Erythroblast (primary cell): ENCODE data around the gene EOLA1.
"Not testable (repeated sequence)": the region's sequence is repeated elsewhere in the genome, so short reads cannot be mapped to it uniquely, and the experiment has no call there.

Experiments used
- GATA1 ChIP-seq: IDR thresholded peaks from 2 replicates; pipeline ENCODE4 v1.6.1; 2011; ENCODE audit warnings: low read depth, mild to moderate bottlenecking, control low read depth, low read length, moderate library complexity
- POLR2A ChIP-seq: IDR thresholded peaks from 2 replicates; pipeline ENCODE4 v1.6.1; 2011; ENCODE audit warnings: mild to moderate bottlenecking, low read length

DNA sequence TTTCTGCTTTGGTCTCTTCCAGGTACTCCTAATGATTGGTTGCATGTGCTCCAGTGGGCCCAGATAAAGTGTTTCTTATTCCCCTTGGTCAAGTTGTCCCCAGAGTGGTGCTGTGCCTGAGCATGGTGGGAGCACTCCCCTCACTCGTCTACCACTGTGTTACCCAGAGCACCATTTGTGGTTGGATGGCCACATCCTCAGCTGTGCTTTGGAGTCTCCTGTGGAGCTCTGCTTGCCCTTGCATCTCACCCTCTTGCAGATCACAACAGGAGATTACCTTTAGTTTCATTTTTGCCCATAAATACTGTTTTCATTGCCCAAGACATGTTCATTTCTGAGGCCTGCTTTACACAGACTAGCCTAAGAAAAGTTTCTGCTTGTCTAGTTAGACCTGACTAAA, 9.6 kb downstream of the EOLA1 start:
- not testable (repeated sequence) for TF ChIP-seq POLR2A, GATA1
